K562 (cell line): ENCODE results near the gene COPS6. TPM values are rescaled to one million over a fixed set of nuclear protein-coding genes. Genes with fewer than 3 reads are reported as not detected.

Source experiments
- CBX2 ChIP-seq: fragments of 200-600 bp; sonication (generic); IDR thresholded peaks from one replicate; pipeline ENCODE4 v1.6.1; 2012; ENCODE audit warnings: mild to moderate bottlenecking, low read length, inconsistent platforms; ENCODE audit not compliant: insufficient read depth, poor library complexity, severe bottlenecking
- DACH1 ChIP-seq: fragments of 450-650 bp; IDR thresholded peaks from 2 replicates; pipeline ENCODE4 v1.6.1; 2018; ENCODE audit not compliant: partially characterized antibody
- DMBX1 ChIP-seq: fragments of 250-450 bp; sonication (Bioruptor Pico); IDR thresholded peaks from 2 replicates; pipeline ENCODE4 v1.8.0; 2022; ENCODE audit warnings: inconsistent platforms, mild to moderate bottlenecking, moderate library complexity, borderline replicate concordance
- EP300 ChIP-seq: IDR thresholded peaks from 2 replicates; pipeline ENCODE4 v1.6.1; 2012; ENCODE audit warnings: low read length, improper control_type of control experiment
- GATA2 ChIP-seq: sonication (generic); formaldehyde crosslinking; IDR thresholded peaks from 2 replicates; pipeline ENCODE4 v1.4.0; 2020; ENCODE audit warnings: mild to moderate bottlenecking, missing genetic modification reagents
- KLF16 ChIP-seq: IDR thresholded peaks from 2 replicates; pipeline ENCODE4 v1.6.1; 2016; ENCODE audit warnings: antibody characterized with exemption
- MTA2 ChIP-seq: fragments of 450-650 bp; IDR thresholded peaks from 2 replicates; pipeline ENCODE4 v1.6.1; 2016; ENCODE audit warnings: low read depth
- NCOR1 ChIP-seq: fragments of 450-650 bp; IDR thresholded peaks from 2 replicates; pipeline ENCODE4 v1.6.1; 2016; ENCODE audit warnings: mild to moderate bottlenecking, moderate library complexity
- PHB2 ChIP-seq: fragments of 450-650 bp; IDR thresholded peaks from 2 replicates; pipeline ENCODE4 v1.6.1; 2017; ENCODE audit warnings: low read depth
- SIN3A ChIP-seq, 2 experiments: fragments of 150-350 bp in 1 of 2; IDR thresholded peaks; 2 replicates each; pipeline ENCODE4 v1.6.1; 2011 to 2016; ENCODE audit warnings: borderline replicate concordance in 2 of 2, low read depth in 2 of 2, low read length in 2 of 2, mild to moderate bottlenecking in 2 of 2, moderate library complexity in 2 of 2; ENCODE audit not compliant: control insufficient read depth in 1 of 2
- TAF9B ChIP-seq: fragments of 450-650 bp; IDR thresholded peaks from 2 replicates; pipeline ENCODE4 v1.6.1; 2018; ENCODE audit warnings: mild to moderate bottlenecking; ENCODE audit not compliant: partially characterized antibody
- TEAD4 ChIP-seq, 2 experiments: sonication (generic) in 1 of 2; formaldehyde crosslinking in 1 of 2; IDR thresholded peaks; 2 replicates each; pipeline versions ENCODE4 v1.6.1 to v1.8.0; 2012 to 2022; ENCODE audit warnings: borderline replicate concordance in 1 of 2, inconsistent platforms in 1 of 2, low read length in 1 of 2, mild to moderate bottlenecking in 1 of 2, missing genetic modification reagents in 1 of 2
- TRIM24 ChIP-seq, 2 experiments: fragments of 450-650 bp; IDR thresholded peaks; 2 replicates each; pipeline ENCODE4 v1.6.1; 2016
- XRCC4 ChIP-seq: IDR thresholded peaks from one replicate; pipeline ENCODE4 v1.6.1; 2011; ENCODE audit not compliant: insufficient read depth, insufficient read length; ENCODE audit errors: extremely low read depth
- YY1 ChIP-seq, 3 experiments: IDR thresholded peaks; 2 replicates each; pipeline ENCODE4 v1.6.1; 2011; ENCODE audit warnings: low read length in 2 of 3, mild to moderate bottlenecking in 2 of 3, moderate library complexity in 2 of 3, borderline replicate concordance in 1 of 3, control low read depth in 1 of 3, low read depth in 1 of 3; ENCODE audit not compliant: insufficient read depth in 3 of 3, insufficient replicate concordance in 2 of 3, control insufficient read depth in 1 of 3, insufficient read length in 1 of 3; ENCODE audit errors: extremely low read depth in 1 of 3
- ZBTB1 ChIP-seq: sonication (generic); formaldehyde crosslinking; IDR thresholded peaks from 2 replicates; pipeline ENCODE4 v1.8.1; 2023; ENCODE audit warnings: missing genetic modification reagents, low read depth, mild to moderate bottlenecking, borderline replicate concordance
- ZEB2 ChIP-seq: fragments of 450-650 bp; IDR thresholded peaks from 2 replicates; pipeline ENCODE4 v1.6.1; 2016
- ZNF316 ChIP-seq: fragments of 450-650 bp; IDR thresholded peaks from 2 replicates; pipeline ENCODE4 v1.6.1; 2016
- ZNF785 ChIP-seq: fragments of 250-450 bp; sonication (Bioruptor Pico); IDR thresholded peaks from 2 replicates; pipeline ENCODE4 v1.4.0; 2020; ENCODE audit warnings: mild to moderate bottlenecking
- polyA plus RNA-seq, 8 experiments: library from polyadenylated mRNA; depleted of rRNA in 4 of 8; stranded (reverse) in 5 of 8; unstranded in 3 of 8; fragments of >200 nt; fragmentation: Nextera tagmentation in 2 of 8; fragmentation: Illumina TruSeq in 1 of 8; extraction: Ambion mirVana in 2 of 8; extraction: Trizol in 1 of 8; gene quantifications; 2 replicates each; pipeline versions ENCODE4 v1.2.1 to v1.2.3, GENCODE V29; 2011 to 2014; ENCODE audit warnings: inconsistent platforms in 1 of 8, missing spikeins in 1 of 8
- total RNA-seq, 7 experiments: library from RNA; depleted of rRNA in 6 of 7; stranded (reverse); fragments of >200 nt in 6 of 7; fragmentation: Illumina TruSeq in 2 of 7; extraction: Trizol in 2 of 7; gene quantifications; 2 replicates each; pipeline versions ENCODE4 v1.2.1 to v1.2.3, GENCODE V29; 2011 to 2021; ENCODE audit warnings: low replicate concordance in 1 of 7
- TF ChIP-seq, protein P1 (sequence below): sonication (generic); formaldehyde crosslinking; IDR thresholded peaks from 2 replicates; pipeline ENCODE4 v1.9.0; 2022; ENCODE audit warnings: mild to moderate bottlenecking, missing genetic modification reagents
- TF ChIP-seq, protein P2 (sequence below): conservative IDR thresholded peaks from 2 replicates; pipeline ENCODE4 v1.6.1; 2011; ENCODE audit warnings: low read depth, mild to moderate bottlenecking, low read length; ENCODE audit not compliant: control insufficient read depth
- TF ChIP-seq, protein P3 (sequence below), 3 experiments: fragments of 200-800 bp in 1 of 3; sonication (Bioruptor generic) in 1 of 3; sonication (generic) in 1 of 3; formaldehyde crosslinking in 1 of 3; IDR thresholded peaks; 2 replicates each; pipeline versions ENCODE4 v1.6.1 to v1.8.0; 2016 to 2022; ENCODE audit warnings: mild to moderate bottlenecking in 2 of 3, missing compliant biosample characterization in 2 of 3, missing genetic modification characterization in 2 of 3, missing genetic modification reagents in 1 of 3
- TF ChIP-seq, protein P4 (sequence below), 2 experiments: fragments of 450-650 bp; conservative IDR thresholded peaks; 2 replicates each; pipeline ENCODE4 v1.6.1; 2017; ENCODE audit warnings: mild to moderate bottlenecking in 2 of 2, moderate library complexity in 2 of 2

The COPS6 gene
- total and polyA plus RNA-seq, 9 of the 15 experiments (the other 6 are each of a cell fraction or from before 2014, with no cell fraction given): 63.0 to 331 (median 168) TPM

DNA sequence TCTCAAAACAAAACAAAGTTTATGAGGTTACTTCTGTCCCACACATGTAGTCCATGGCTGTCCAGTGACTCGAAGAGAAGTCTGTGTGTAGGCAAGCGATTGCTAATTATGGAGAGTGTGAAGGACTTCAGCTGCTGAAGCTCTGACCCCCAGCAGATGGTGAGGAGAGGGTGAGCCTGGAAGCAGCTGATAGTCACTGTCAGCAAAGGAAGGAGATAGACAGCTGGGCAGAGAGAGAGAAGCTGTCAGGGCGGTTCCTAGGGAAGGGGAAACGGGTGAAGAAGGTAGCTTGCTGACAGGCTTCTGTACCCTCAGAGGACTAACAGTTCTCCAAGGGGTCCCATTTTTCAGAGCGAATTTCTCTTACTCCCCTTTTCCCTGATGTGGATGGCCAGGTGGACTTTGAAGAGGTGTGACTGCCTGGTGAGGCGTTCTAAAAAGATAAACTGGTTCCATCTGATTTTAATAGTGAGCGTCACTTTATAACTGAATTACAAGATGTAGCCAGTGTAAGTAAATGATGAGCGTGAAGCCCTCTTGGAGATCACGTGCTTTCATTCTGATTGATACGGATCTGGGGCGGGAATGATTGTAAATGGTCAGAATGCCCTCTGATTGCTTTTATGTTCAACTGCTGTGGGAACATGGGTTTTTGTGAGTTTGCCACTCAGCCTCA, 27.1 kb upstream of the COPS6 start (continued):
- TF ChIP-seq PHB2: peak; percentile 85
- peak; percentile 50; the same call in 1 of the 2 replicates for TF ChIP-seq DMBX1
- TF ChIP-seq YY1 (IDR thresholded peaks at IDR 0.05; ENCODE audit: borderline replicate concordance in 1 of 3, control insufficient read depth in 1 of 3, extremely low read depth in 1 of 3, insufficient read depth in 3 of 3, insufficient read length in 1 of 3, insufficient replicate concordance in 2 of 3, low read depth in 1 of 3, low read length in 2 of 3): peak in 1 of 3 experiments; percentile 8
- no peak for TF ChIP-seq XRCC4
- TF ChIP-seq DACH1: peak; percentile 69
- peak; percentile 91 for TF ChIP-seq NCOR1
- TF ChIP-seq, protein P1, sequence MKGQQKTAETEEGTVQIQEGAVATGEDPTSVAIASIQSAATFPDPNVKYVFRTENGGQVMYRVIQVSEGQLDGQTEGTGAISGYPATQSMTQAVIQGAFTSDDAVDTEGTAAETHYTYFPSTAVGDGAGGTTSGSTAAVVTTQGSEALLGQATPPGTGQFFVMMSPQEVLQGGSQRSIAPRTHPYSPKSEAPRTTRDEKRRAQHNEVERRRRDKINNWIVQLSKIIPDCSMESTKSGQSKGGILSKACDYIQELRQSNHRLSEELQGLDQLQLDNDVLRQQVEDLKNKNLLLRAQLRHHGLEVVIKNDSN (CRISPR knock-in tag): no peak
- peak; percentile 85 for TF ChIP-seq GATA2 (CRISPR knock-in tag)
- TF ChIP-seq MTA2: peak; percentile 86
- TF ChIP-seq, protein P2, sequence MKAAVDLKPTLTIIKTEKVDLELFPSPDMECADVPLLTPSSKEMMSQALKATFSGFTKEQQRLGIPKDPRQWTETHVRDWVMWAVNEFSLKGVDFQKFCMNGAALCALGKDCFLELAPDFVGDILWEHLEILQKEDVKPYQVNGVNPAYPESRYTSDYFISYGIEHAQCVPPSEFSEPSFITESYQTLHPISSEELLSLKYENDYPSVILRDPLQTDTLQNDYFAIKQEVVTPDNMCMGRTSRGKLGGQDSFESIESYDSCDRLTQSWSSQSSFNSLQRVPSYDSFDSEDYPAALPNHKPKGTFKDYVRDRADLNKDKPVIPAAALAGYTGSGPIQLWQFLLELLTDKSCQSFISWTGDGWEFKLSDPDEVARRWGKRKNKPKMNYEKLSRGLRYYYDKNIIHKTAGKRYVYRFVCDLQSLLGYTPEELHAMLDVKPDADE: peak; percentile 57; the same call in 1 of the 2 replicates
- TF ChIP-seq ZEB2: no peak
- TF ChIP-seq, protein P3, sequence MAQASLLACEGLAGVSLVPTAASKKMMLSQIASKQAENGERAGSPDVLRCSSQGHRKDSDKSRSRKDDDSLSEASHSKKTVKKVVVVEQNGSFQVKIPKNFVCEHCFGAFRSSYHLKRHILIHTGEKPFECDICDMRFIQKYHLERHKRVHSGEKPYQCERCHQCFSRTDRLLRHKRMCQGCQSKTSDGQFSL (CRISPR knock-in tag; IDR thresholded peaks at IDR 0.05): no peak
- TF ChIP-seq, protein P3 (tag; IDR thresholded peaks at IDR 0.05): no peak
- TF ChIP-seq ZBTB1 (CRISPR knock-in tag): no peak
- peak; percentile 62; the same call in 1 of the 2 replicates for TF ChIP-seq EP300
- peak; percentile 91 for TF ChIP-seq TAF9B
- no peak for TF ChIP-seq CBX2
- 0 out of 2 replicates have a peak, but pooled peaks have one; percentile 33 for TF ChIP-seq KLF16
- no peak for TF ChIP-seq ZNF316
- TF ChIP-seq TRIM24 (IDR thresholded peaks at IDR 0.05): peak; percentile 93 to 94
- no peak for TF ChIP-seq ZNF785 (CRISPR knock-in tag)
- TF ChIP-seq, protein P4, sequence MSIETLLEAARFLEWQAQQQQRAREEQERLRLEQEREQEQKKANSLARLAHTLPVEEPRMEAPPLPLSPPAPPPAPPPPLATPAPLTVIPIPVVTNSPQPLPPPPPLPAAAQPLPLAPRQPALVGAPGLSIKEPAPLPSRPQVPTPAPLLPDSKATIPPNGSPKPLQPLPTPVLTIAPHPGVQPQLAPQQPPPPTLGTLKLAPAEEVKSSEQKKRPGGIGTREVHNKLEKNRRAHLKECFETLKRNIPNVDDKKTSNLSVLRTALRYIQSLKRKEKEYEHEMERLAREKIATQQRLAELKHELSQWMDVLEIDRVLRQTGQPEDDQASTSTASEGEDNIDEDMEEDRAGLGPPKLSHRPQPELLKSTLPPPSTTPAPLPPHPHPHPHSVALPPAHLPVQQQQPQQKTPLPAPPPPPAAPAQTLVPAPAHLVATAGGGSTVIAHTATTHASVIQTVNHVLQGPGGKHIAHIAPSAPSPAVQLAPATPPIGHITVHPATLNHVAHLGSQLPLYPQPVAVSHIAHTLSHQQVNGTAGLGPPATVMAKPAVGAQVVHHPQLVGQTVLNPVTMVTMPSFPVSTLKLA (conservative IDR thresholded peaks at IDR 0.05): 0 out of 4 replicates have a peak, but pooled peaks of 1 of the 2 experiments have one; percentile 33
- TF ChIP-seq SIN3A (IDR thresholded peaks at IDR 0.05; ENCODE audit: borderline replicate concordance in 2 of 2, control insufficient read depth in 1 of 2, low read depth in 2 of 2, low read length in 2 of 2): peak in 1 of 2 experiments; percentile 46; a peak in 1 of 4 replicates
- peak; percentile 91 for TF ChIP-seq TEAD4 (IDR thresholded peaks at IDR 0.05; ENCODE audit: low read length)
- no peak for TF ChIP-seq TEAD4 (CRISPR knock-in tag; IDR thresholded peaks at IDR 0.05; ENCODE audit: borderline replicate concordance)
